ENCODE results near the gene CDCA4.
A peak's percentile ranks its signal among the peaks of the same experiment; 100 is the strongest.

The CDCA4 gene

DNA sequence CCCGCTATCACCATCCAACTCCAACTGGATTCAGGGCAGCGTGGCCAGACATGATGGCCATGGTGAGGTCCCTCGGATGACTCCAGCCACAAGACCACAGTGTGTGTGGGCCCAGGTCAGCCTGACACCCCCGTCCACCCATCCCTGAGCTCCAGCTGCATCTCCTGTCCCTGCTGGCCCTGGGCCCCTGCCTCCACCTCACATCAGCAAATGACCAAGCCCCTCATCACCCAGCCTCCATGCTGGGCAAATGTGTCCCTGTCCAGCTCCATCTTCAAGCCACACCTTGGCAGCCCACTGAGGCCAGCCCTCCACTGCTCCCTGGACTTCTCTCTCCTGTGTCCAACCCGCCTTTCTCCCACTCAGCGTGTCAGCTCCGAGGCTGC is 41.2 kb upstream of the CDCA4 start:
- H3K4me3 ChIP-seq (ENCODE audit: low read length) = peak overlapping the region; percentile 56; the same call in 1 of the 2 replicates
- no peak for TF ChIP-seq ZNF274 (IDR thresholded peaks at IDR 0.05; ENCODE audit: low read depth, low read length)

DNA sequence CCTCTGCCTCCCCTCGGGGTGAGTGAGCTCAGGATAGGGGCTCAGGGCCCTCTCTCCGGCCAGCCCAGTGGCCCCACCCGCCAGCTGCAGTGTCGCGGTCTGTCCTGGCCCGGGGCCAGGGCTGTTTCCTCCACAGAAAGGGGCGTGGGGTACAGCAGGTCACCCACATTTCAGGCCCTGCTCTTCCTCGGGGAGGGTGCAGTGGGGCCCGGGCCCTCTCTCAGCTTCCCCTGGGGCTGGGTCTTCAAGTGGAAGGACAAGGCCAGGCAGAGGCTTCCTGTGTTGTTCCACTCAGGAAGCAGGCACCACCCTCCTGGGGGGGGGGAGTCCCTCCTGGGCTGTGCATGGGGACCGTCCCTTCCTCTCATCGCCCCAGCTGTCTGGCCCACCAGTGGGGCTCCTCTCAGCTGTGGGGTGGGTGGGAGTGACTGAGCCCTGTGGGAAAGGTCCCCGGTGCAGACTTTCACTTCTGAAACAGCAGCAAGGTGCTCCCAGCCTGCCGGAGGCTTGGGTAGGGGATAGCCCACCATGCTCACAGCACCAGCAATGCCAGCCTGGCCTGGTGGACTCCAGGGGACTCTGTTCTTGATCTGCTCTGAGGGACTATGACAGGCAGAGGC is 40.7 kb upstream of the CDCA4 start:
- TF ChIP-seq ZNF274 (IDR thresholded peaks at IDR 0.05; ENCODE audit: low read depth, low read length) = no peak
- peak overlapping the region; percentile 56; the same call in 1 of the 2 replicates for H3K4me3 ChIP-seq (ENCODE audit: low read length)

DNA sequence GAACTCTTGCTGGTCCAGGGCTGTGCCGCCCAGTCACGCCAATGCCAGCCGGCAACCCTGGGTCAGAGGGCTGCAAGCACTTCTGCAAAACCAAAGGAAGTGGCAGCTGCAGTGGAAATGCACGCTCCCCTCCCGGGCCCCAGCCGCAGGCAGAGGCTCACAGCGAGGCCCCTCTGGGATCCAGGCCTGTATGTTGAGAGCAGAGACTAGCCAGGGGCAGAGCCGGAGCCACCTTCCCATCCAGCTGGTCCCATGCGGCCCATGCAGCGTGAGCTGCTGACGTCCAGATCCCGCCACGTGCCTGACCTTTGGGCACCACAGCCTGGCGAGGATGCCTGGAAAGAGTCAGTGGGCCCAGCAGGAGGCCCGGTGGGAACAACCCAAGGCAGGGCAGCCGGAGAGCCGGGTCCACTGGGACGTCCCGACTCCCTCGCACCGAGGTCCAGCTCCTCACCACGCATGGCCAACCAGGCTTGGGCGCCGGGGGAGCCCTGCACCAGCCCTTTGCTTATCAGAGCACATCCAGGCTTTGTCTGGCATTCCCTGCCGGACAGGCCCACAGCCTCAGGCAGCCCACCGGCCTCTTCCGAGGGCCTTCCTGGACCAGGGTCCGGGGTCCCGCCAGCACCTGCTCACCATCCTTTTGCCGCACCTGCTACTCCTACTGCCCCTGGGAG is 40.0 kb upstream of the CDCA4 start:
- H3K4me3 ChIP-seq (ENCODE audit: low read length) = peak overlapping the region; percentile 56; the same call in 1 of the 2 replicates
- no peak for TF ChIP-seq ZNF274 (IDR thresholded peaks at IDR 0.05; ENCODE audit: low read depth, low read length)

DNA sequence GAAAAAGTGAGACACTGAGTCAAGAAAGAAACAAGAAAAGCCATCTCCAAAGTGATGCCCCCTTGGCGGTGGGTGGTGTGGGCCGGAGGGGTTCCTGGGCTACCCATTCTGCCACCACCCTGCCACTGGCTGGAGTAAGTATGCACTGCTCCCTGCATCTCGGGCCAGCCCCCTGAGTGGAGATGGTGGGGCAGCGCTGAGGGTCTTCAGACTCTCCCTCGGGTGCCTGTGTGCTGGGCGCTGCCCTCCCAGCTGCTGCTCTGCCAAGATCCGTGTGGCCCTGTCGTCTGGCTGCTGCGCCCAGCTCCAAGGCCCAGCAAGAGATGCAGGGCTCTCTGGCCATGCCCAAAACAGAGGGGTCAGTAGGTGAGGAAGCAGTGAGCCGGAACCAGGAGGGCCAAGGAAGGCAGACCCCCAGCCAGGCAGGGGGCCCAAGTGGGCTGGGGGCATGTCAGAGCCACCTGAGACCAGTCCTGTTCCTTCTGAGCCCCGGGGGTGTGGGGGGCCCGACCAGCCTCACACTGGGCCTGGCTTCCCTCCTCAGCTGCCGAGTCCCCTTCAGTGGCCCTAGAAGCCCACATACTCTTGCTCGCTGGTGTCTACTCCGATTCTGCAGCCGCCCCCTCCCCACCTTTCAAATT is 39.2 kb upstream of the CDCA4 start:
- no peak for TF ChIP-seq ZNF274 (IDR thresholded peaks at IDR 0.05; ENCODE audit: low read depth, low read length)
- H3K4me3 ChIP-seq (ENCODE audit: low read length) = peak overlapping the region; percentile 56; the same call in 1 of the 2 replicates

DNA sequence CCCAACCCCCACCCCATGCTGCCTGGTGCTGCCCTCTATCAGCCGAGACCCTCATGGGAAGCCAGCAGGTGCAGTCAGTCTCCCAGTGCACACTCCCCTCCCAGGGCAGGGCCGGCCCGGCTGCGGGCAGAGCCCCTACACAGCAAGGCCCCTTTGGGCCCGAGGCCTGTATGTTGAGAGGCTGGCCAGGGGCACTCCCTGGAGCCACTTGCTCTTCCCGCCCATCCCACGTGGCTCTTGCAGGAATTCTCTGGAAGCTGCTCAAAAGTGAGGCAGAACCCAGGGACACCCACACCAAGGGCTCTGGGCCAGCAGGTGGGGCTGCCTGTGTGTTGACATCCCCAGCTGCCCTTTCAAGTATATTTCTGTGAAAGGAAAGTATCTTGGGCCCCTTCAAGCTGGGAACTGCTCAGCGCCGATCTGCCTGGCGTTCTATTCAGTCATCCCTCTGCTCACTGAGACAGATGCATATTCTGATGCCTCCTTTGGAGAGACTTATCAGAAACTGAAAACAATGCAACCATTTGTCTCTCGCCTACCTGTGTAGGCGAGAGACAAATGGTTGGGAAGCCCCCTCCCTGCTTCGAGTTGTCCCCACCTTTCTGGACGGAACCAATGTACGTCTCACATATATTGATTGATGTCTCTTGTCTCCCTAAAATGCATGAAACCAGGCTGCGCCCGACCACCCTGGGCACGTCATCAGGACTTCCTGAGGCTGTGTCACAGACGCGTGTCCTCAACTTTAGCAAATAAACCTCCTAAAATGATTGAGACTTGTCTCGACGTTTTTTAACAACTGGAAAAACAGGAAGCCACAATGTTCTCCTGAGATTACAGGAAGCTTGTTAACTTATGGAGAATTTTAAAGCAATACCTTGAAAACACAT is 38.4 kb upstream of the CDCA4 start:
- TF ChIP-seq ZNF274 (IDR thresholded peaks at IDR 0.05; ENCODE audit: low read depth, low read length) = no peak
- H3K4me3 ChIP-seq (ENCODE audit: low read length) = no peak overlapping the region; the same call in 1 of the 2 replicates

DNA sequence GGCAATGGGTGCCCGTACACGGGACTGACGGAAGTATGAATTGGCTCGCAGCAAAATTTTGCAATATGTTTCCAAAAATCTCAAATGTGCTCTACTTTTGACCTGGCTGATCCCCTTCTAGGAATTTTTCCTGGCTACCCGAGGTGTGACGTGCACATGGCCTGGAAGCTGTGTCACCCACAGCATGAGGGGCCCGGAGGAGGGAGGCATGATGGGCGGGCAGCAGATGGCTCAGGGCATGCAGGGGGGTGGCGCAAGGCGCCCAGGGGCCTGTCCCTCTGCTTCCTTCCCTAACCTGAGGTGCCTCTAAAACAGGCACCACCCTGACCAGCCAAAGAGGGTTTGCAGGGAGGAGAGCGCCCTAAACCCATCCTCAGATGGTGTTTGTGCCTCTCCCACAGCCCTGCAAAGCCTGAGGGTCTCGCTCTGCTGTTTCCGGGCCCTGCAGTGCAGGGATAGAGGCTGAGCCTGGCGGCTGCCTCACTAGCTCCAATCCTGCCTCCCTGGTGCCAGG is 37.7 kb upstream of the CDCA4 start:
- TF ChIP-seq ZNF274 (IDR thresholded peaks at IDR 0.05; ENCODE audit: low read depth, low read length) = no peak
- no peak overlapping the region for H3K4me3 ChIP-seq (ENCODE audit: low read length)

DNA sequence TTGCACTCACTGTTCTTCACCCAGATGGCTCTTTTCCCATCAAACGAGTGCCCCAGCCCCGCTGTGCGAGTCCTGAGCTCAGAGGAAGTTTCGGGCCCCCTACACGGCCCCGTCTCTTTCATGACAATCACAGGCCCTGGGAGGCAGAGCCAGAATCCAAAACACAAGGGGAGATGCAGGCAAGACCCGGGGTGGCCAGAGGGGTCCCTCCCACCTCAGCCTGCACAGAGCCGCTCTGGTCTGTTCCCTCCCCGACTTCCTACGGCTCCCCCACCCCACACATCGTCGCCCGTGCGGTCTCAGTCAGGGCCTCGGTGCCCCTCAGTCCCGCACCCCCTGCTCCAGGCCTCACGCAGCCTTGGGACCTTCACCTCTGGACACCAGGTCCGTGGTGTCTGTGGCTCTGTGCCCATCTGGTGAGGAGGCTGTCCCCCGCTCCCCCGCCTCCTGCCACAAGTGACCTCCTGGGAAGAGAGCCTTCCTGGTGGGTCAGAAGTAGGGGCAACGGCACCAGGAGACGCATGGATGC is 35.5 kb upstream of the CDCA4 start:
- H3K4me3 ChIP-seq (ENCODE audit: low read length) = no peak overlapping the region
- no peak for TF ChIP-seq ZNF274 (IDR thresholded peaks at IDR 0.05; ENCODE audit: low read depth, low read length)

DNA sequence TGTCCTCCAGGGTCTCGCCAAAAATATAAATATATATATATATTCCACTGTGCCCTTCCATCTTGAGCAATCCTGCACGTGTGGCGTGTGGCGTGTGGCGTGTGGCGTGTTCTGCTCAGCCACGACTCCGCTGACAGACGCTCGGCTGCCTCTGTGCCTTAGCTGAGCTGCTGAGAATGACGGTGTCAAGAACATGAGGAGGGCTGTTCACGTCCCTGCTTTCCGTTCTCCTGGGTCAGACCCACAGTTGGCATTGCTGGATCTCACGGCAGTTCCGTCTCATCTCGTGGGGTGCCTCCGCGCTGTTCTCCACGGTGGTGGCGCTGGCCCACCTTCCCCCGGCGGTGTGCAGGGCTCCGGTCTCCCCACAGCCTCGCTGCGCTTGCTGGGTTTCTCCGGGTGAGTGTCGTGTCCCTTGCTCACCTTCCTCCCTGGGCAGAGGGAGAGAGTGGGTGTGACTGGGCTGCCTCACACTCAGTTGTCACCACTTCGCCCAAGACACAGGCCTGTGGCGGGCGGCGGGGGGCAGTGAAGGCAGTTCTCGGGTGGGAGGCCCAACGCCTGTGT is 34.9 kb upstream of the CDCA4 start:
- no peak overlapping the region for H3K4me3 ChIP-seq (ENCODE audit: low read length)
- TF ChIP-seq ZNF274 (IDR thresholded peaks at IDR 0.05; ENCODE audit: low read depth, low read length) = no peak

DNA sequence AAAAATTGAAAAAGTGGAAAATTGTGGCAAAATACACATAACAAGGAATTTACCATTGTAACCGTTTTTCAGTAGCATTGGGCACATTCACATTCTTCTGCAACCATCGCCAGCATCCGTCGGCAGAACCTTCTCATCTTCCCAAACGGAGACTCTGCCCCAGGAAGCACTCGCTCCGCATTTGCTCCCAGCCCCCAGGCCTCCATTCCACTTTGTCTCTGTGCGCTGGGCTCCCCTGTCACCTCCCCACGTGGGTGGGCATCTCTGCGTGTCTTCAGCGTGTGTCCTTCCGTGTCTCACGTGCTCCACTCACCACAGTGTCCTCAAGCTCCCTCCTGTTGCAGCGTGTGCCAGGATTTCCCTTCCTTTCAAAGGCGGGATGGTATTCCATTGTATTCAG is 34.5 kb upstream of the CDCA4 start:
- no peak overlapping the region for H3K4me3 ChIP-seq (ENCODE audit: low read length)
- no peak for TF ChIP-seq ZNF274 (IDR thresholded peaks at IDR 0.05; ENCODE audit: low read depth, low read length)

DNA sequence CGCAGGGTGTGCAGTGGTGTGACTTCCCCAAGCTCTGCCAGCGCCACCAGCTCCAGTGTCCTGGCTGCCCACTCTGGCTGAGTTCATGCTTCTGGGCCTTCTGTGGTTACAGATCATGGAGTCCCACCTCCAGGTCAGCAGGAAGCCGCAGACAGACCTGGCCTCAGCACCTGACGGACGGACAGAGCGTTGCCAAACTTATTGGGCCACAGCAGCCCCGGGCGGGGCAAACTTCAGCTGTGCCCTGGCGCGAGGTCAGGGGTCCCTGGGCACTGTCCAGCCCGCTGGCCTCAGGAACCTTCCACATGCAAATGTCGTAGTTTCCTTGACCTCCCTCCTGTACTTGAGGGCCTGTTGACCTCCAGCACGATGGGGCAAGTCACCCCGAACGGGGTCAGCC is 33.1 kb upstream of the CDCA4 start:
- no peak overlapping the region for H3K4me3 ChIP-seq (ENCODE audit: low read length)
- no peak for TF ChIP-seq ZNF274 (IDR thresholded peaks at IDR 0.05; ENCODE audit: low read depth, low read length)

DNA sequence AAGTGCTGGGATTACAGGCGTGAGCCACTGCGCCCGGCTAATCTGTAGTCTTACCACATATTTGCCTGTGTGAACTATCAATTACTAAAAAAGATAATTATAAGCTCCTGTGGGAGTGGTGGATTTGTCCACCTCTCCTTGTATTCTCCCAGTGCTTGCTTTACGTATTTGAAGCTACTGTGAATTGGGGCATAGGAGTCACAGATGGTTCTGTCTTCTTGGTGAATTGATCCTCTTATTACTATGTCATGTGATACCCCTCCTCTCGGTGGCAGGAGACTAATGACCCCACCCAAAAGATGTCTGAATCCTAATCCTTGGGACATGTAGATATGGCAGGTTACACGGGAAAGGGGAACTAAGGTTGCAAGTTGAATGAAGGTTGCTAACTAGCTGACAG is 32.5 kb upstream of the CDCA4 start:
- no peak overlapping the region for H3K4me3 ChIP-seq (ENCODE audit: low read length)
- TF ChIP-seq ZNF274 (IDR thresholded peaks at IDR 0.05; ENCODE audit: low read depth, low read length) = no peak

DNA sequence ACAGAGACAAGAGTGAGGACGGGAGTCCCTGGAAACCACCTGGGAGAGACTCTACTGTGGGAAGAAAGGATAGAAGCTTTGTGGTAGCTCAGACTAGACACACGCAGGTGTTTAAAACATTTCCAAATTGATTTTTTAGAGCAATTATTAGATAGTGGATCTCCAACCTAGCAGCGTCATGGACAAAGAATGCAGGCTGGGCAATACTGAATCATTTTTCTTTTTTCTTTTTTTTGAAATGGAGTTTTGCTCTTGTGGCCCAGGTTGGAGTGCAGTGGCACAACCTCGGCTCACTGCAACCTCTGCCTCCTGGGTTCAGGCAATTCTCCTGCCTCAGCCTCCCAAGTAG is 31.2 kb upstream of the CDCA4 start:
- no peak overlapping the region for H3K4me3 ChIP-seq (ENCODE audit: low read length)
- no peak for TF ChIP-seq ZNF274 (IDR thresholded peaks at IDR 0.05; ENCODE audit: low read depth, low read length)
